Upper lobe of right lung (tissue), 1 donor: ENCODE measurements around the gene EVA1B. TPM values are rescaled to one million over a fixed set of nuclear protein-coding genes. Genes with fewer than 3 reads are reported as not detected.

Source experiments
- ATAC-seq: fragments of 200-7000 bp; cut with Tn5 transposase; one replicate; pipeline ENCODE4 v1.9.1; 2020; ENCODE audit warnings: mild to moderate bottlenecking, moderate library complexity
- DNase-seq: peaks from one replicate; pipeline ENCODE4 v3.0.0-alpha.2; 2020
- H3K27ac ChIP-seq: fragments of 200-600 bp; one replicate; pipeline ENCODE4 v1.8.0; 2022
- H3K27me3 ChIP-seq: fragments of 200-600 bp; one replicate; pipeline ENCODE4 v1.8.0; 2022; ENCODE audit warnings: mild to moderate bottlenecking
- H3K36me3 ChIP-seq: fragments of 200-600 bp; one replicate; pipeline ENCODE4 v1.8.0; 2022
- H3K4me1 ChIP-seq: fragments of 200-600 bp; one replicate; pipeline ENCODE4 v1.8.0; 2022
- H3K4me3 ChIP-seq: fragments of 200-600 bp; one replicate; pipeline ENCODE4 v1.8.0; 2022; ENCODE audit warnings: mild to moderate bottlenecking
- H3K9me3 ChIP-seq: fragments of 200-600 bp; one replicate; pipeline ENCODE4 v1.8.0; 2022
- CTCF ChIP-seq: fragments of 200-600 bp; IDR thresholded peaks from one replicate; pipeline ENCODE4 v1.8.0; 2022; ENCODE audit warnings: antibody characterized with exemption
- intact Hi-C: fragments of 100-400 bp; cut with DNase I; formaldehyde crosslinking; loops from one replicate; pipeline ENCODE4 v1.11.0; 2022
- total RNA-seq: library from RNA; stranded (reverse); fragmentation: NEBNext Ultra II Directional; extraction: Animal tissue kit (Norgen Biotek cat#: 25700); gene quantifications from one replicate; pipeline ENCODE4 v1.2.1, GENCODE V29; 2021
- donor health status: DM: no; HTN: yes; CAD: no; lungs with severe emphysema.

The EVA1B gene
- total RNA-seq, 1 donor from 2014 or later: 27.2 TPM

- Histone ChIP-seq H3K36me3 (peaks cover 55% of the 10 kb centered on the region), H3K27me3 (no peaks in the 10 kb centered on the region), H3K9me3 (no peaks in the 10 kb centered on the region), H3K27ac (no peak overlapping the region), H3K4me3 (no peak overlapping the region), H3K4me1 (peaks cover 20% of the 10 kb centered on the region)
- TF ChIP-seq CTCF: no peak
- intact Hi-C loops: no loop called here
- DNase-seq: no peak
- no peak for ATAC-seq
Observed at GRCh38 chr1:36355811-36356210, 32.4 kb upstream of the EVA1B start.

- no peak for DNase-seq
- Histone ChIP-seq H3K4me1 (peaks cover 33% of the 10 kb centered on the region), H3K9me3 (no peaks in the 10 kb centered on the region), H3K27ac (no peak overlapping the region), H3K36me3 (peaks cover 53% of the 10 kb centered on the region), H3K4me3 (no peak overlapping the region), H3K27me3 (no peaks in the 10 kb centered on the region)
- ATAC-seq: no peak
- TF ChIP-seq CTCF: no peak
- intact Hi-C loops: no loop called here
Observed at GRCh38 chr1:36354486-36354885, 31.0 kb upstream of the EVA1B start.

- no peak for ATAC-seq
- Histone ChIP-seq H3K27ac (no peak overlapping the region), H3K36me3 (peaks cover 52% of the 10 kb centered on the region), H3K27me3 (no peaks in the 10 kb centered on the region), H3K4me1 (peaks cover 41% of the 10 kb centered on the region), H3K4me3 (no peak overlapping the region), H3K9me3 (no peaks in the 10 kb centered on the region)
- no peak for DNase-seq
- no peak for TF ChIP-seq CTCF
- intact Hi-C loops: no loop called here
Observed at GRCh38 chr1:36352910-36353878, 29.7 kb upstream of the EVA1B start.

- Histone ChIP-seq H3K4me1 (peaks cover 41% of the 10 kb centered on the region), H3K27me3 (no peaks in the 10 kb centered on the region), H3K27ac (no peak overlapping the region), H3K36me3 (peaks cover 52% of the 10 kb centered on the region), H3K9me3 (no peaks in the 10 kb centered on the region), H3K4me3 (no peak overlapping the region)
- intact Hi-C loops: no loop called here
- DNase-seq (no peak), ATAC-seq (no peak)
- TF ChIP-seq CTCF: no peak
Observed at GRCh38 chr1:36352125-36352909, 28.9 kb upstream of the EVA1B start.

- H3K4me1 ChIP-seq: peaks cover 41% of the 10 kb centered on the region
- peaks cover 55% of the 10 kb centered on the region for H3K36me3 ChIP-seq
- DNase-seq: no peak
Observed at GRCh38 chr1:36351227-36351977, 28.0 kb upstream of the EVA1B start.

More at GRCh38 chr1:36351227-36351977, 28.0 kb upstream of the EVA1B start:
- Histone ChIP-seq H3K4me3 (no peak overlapping the region), H3K27me3 (no peaks in the 10 kb centered on the region), H3K27ac (peak overlapping the region; percentile 56), H3K9me3 (no peaks in the 10 kb centered on the region)
- intact Hi-C loops: no loop called here
- TF ChIP-seq CTCF: no peak
- ATAC-seq: peak; percentile 38
